ENCODE measurements around the gene PEX11G.
A peak's percentile ranks its signal among the peaks of the same experiment; 100 is the strongest.

Gene PEX11G

DNA sequence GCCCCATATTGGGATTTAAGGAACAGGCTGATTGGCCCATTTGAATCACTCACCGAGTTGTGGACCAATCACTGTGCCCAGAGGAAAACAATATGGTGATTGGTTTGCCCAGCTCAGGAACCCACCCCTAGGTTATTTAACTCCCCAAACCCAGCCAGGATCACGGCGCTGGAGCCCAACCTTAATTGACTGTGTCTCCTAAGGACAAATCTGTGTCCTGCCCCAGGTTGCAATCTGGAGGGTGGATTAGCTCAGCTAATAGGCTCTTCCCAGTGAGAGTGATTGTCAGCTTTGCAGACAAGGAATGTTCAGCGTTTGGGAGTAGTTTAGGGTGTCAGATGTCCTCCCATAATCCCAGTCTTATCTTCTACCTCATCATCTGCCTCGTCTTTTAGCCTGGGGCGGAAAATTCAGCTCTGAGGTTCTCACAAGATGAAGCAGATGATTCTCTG is 23.6 kb upstream of the PEX11G start:
- Mint-ChIP-seq H3K27ac (no peak overlapping the region), H3K9me3 (no peaks in the 10 kb centered on the region), H3K4me1 (peaks cover 14% of the 10 kb centered on the region), H3K27me3 (peaks cover 7% of the 10 kb centered on the region), H3K36me3 (no peaks in the 10 kb centered on the region), H3K4me3 (no peak overlapping the region)

DNA sequence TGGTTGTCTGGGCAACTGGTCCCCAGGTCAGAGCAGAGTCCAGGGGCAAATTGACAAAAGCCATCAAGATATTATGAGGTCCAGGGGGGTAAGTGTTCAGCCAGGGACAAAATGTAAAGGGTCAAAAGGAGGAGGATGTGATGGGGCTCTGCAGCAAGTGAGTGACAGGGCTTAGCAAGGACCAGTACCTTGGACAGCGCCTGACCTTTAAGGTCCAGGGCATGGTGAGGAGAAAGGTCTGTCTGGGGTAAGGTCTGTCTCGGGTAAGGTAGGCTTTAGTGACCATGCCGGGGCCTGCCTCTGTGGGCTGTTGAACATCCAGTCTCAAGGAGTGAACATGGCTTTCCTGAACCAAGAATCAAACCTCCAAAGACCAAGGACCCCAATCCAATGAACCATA is 20.8 kb upstream of the PEX11G start:
- Mint-ChIP-seq H3K4me1 (peaks cover 7% of the 10 kb centered on the region), H3K27ac (no peak overlapping the region), H3K27me3 (peaks cover 7% of the 10 kb centered on the region), H3K9me3 (no peaks in the 10 kb centered on the region), H3K36me3 (no peaks in the 10 kb centered on the region), H3K4me3 (no peak overlapping the region)

- H3K9me3 Mint-ChIP-seq, result no peaks in the 10 kb centered on the region
- H3K36me3 Mint-ChIP-seq, result no peaks in the 10 kb centered on the region
- no peak overlapping the region for H3K4me3 Mint-ChIP-seq
- H3K27me3 Mint-ChIP-seq, result peaks cover 8% of the 10 kb centered on the region
- no peak overlapping the region for H3K27ac Mint-ChIP-seq
- H3K4me1 Mint-ChIP-seq, result peaks cover 7% of the 10 kb centered on the region
Observed at GRCh38 chr19:7507884-7508283, 19.0 kb upstream of the PEX11G start.

- peaks cover 7% of the 10 kb centered on the region for H3K4me1 Mint-ChIP-seq
- H3K36me3 Mint-ChIP-seq, result peaks cover under 1% of the 10 kb centered on the region
- no peaks in the 10 kb centered on the region for H3K9me3 Mint-ChIP-seq
- H3K4me3 Mint-ChIP-seq, result no peak overlapping the region
- no peak overlapping the region for H3K27ac Mint-ChIP-seq
- H3K27me3 Mint-ChIP-seq, result peaks cover 12% of the 10 kb centered on the region
Observed at GRCh38 chr19:7506385-7507328, 17.8 kb upstream of the PEX11G start.

DNA sequence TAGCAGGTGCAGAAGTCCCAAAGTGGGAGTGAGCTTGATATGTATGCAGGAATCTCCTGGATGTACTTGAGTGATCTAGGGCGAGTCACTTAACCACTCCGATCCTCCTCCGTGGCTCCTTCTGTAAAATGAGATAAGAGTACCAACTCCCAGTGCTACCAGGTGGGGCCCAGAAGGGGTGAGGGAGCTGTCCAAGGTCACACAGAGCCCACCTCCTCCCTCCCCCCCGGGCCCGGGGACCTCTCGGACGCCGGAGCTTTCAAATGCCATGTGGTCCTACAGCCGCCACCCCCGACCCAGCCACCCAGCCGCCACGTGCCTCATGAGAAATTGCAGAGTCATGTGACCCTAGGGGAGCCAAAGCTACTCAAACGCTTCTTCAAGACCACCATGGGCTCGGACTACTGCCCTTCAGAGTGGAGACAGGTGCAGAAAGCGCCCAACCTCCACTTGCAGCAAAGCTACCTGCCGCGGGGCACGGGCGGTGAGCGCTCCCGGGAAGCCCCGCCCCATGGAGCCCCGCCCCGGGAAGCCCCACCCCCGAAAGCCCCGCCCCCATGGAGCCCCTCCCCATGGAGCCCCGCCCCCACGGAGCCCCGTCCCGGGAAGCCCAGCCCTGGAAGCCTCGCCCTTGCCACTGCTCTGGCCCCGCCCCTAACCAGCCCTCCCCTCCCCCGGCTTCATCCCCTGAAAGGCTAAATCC is 17.0 kb upstream of the PEX11G start:
- no peak overlapping the region for H3K4me3 Mint-ChIP-seq
- peaks cover 16% of the 10 kb centered on the region for H3K27me3 Mint-ChIP-seq
- peaks cover 2% of the 10 kb centered on the region for H3K36me3 Mint-ChIP-seq
- peaks cover 7% of the 10 kb centered on the region for H3K4me1 Mint-ChIP-seq
- no peaks in the 10 kb centered on the region for H3K9me3 Mint-ChIP-seq
- peak overlapping the region; percentile 46 for H3K27ac Mint-ChIP-seq

DNA sequence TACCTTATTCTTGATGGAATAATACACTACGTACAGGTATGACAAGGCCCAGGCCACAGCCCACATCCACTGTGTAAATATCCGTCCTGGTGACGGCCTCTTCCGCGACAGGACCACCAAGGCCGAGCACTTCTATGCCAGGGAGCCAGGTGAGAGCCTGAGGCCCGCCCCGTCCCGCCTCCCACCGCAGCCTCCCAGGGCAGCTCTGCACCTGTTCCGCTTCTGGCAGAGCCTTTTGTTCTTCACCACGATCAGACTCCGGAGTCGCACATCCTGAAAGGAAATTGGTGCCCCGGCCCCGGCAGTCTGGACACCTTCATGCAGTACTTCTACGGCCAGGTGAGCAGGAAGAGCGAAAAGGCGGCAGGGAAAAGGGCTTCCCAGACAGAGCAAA is 16.4 kb upstream of the PEX11G start:
- Mint-ChIP-seq H3K27me3 (peaks cover 16% of the 10 kb centered on the region), H3K36me3 (peaks cover 2% of the 10 kb centered on the region), H3K9me3 (no peaks in the 10 kb centered on the region), H3K27ac (no peak overlapping the region), H3K4me1 (peaks cover 7% of the 10 kb centered on the region), H3K4me3 (no peak overlapping the region)

DNA sequence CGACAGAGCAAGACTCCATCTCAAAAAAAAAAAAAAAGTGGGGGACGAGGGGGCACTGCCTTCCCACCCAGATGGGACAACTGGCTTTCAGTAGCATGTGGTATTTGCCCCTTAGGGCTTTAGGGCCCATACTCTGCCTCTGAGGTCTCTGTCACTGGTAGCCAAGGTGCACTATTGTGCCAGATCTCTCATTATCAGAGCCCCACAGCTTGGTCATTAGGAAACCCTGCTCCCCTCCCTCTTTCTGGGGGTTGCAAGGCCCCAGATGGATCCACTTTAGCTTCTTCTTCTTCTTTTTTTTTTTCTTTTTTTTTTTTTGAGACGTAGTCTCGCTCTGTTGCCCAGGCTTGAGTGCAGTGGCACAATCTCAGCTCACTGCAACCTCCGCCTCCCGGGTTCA is 15.8 kb upstream of the PEX11G start:
- Mint-ChIP-seq H3K27me3 (peaks cover 16% of the 10 kb centered on the region), H3K36me3 (peaks cover 2% of the 10 kb centered on the region), H3K4me3 (no peak overlapping the region), H3K27ac (no peak overlapping the region), H3K4me1 (peaks cover 7% of the 10 kb centered on the region), H3K9me3 (no peaks in the 10 kb centered on the region)

GRCh38 chr19:7502552-7502951 is 13.7 kb upstream of the PEX11G start:
- Mint-ChIP-seq H3K27me3 (peaks cover 23% of the 10 kb centered on the region), H3K36me3 (peaks cover 2% of the 10 kb centered on the region), H3K4me1 (peaks cover 7% of the 10 kb centered on the region), H3K4me3 (no peak overlapping the region), H3K27ac (no peak overlapping the region), H3K9me3 (no peaks in the 10 kb centered on the region)

GRCh38 chr19:7500811-7501450 is 12.1 kb upstream of the PEX11G start:
- peaks cover 2% of the 10 kb centered on the region for H3K36me3 Mint-ChIP-seq
- no peak overlapping the region for H3K27ac Mint-ChIP-seq
- H3K4me3 Mint-ChIP-seq, result peak overlapping the region; percentile 67
- H3K27me3 Mint-ChIP-seq, result peaks cover 19% of the 10 kb centered on the region
- no peaks in the 10 kb centered on the region for H3K9me3 Mint-ChIP-seq
- peaks cover 7% of the 10 kb centered on the region for H3K4me1 Mint-ChIP-seq

- peaks cover 2% of the 10 kb centered on the region for H3K36me3 Mint-ChIP-seq
- no peaks in the 10 kb centered on the region for H3K9me3 Mint-ChIP-seq
- no peak overlapping the region for H3K27ac Mint-ChIP-seq
- no peak overlapping the region for H3K4me3 Mint-ChIP-seq
- peaks cover 11% of the 10 kb centered on the region for H3K27me3 Mint-ChIP-seq
- H3K4me1 Mint-ChIP-seq, result peaks cover under 1% of the 10 kb centered on the region
Observed at GRCh38 chr19:7497292-7497691, 8.5 kb upstream of the PEX11G start.

DNA sequence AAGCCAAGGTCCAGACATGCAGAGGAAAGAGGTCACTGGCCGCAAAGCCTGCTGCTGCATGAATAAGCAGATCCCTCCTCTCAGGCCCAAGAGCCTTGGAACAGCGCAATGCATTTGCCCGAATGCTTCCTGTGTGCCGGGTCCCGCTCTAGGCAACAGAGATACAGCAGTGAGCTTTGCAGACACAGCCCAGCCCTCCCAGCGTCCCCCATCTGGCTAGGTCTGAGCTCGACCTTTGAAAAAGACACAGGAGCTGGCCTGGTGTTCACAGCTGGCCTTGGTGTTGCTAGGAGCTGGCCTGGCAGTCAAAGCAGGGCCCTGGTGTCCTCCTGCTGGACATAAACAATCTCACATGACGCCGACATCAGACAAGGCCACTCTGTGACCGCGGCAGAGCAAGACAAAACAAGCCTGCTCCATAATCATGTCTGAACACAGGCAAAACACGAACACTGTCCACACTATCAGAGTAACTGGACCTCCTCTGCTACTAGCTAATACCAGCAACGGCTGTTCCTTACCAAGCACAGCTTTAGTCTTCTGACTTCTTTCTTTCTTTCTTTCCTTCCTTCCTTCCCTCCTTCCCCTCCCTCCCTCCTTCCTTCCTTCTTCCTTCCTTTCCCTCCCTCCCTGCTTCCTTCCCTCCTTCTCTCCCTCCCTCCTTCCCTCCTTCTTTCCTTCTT is 5.7 kb upstream of the PEX11G start:
- H3K27me3 Mint-ChIP-seq, result peaks cover 6% of the 10 kb centered on the region
- H3K27ac Mint-ChIP-seq, result no peak overlapping the region
- no peak overlapping the region for H3K4me3 Mint-ChIP-seq
- H3K9me3 Mint-ChIP-seq, result no peaks in the 10 kb centered on the region
- peaks cover 6% of the 10 kb centered on the region for H3K4me1 Mint-ChIP-seq
- H3K36me3 Mint-ChIP-seq, result no peaks in the 10 kb centered on the region

GRCh38 chr19:7492558-7492957 is 3.7 kb upstream of the PEX11G start:
- H3K27ac Mint-ChIP-seq, result no peak overlapping the region
- H3K4me3 Mint-ChIP-seq, result peak overlapping the region; percentile 1

DNA sequence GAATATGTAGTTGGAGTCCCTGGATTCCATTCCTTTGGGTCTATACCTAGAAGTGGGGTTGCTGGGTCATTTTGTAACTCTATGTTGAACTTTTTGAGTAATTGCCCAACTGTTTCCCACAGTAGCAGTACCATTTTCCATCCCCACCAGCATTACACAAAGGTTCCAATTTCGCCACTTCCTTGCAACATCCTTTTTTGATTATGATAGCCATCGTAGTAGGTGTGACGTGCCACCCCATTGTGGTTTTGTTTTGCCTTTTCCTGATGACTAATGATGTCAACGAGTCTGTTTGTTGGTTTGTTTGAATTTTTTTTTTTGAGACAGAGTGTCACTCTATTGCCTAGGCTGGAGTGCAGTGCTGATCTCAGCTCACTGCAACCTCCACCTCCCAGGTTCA is 3.3 kb upstream of the PEX11G start:
- Mint-ChIP-seq H3K27me3 (no peaks in the 10 kb centered on the region), H3K9me3 (no peaks in the 10 kb centered on the region), H3K4me3 (no peak overlapping the region), H3K36me3 (no peaks in the 10 kb centered on the region), H3K4me1 (peaks cover 11% of the 10 kb centered on the region), H3K27ac (no peak overlapping the region)

More at GRCh38 chr19:7492558-7492957, 3.7 kb upstream of the PEX11G start:
- no peaks in the 10 kb centered on the region for H3K27me3 Mint-ChIP-seq
- peaks cover 11% of the 10 kb centered on the region for H3K4me1 Mint-ChIP-seq
- no peaks in the 10 kb centered on the region for H3K36me3 Mint-ChIP-seq
- H3K9me3 Mint-ChIP-seq, result no peaks in the 10 kb centered on the region

DNA sequence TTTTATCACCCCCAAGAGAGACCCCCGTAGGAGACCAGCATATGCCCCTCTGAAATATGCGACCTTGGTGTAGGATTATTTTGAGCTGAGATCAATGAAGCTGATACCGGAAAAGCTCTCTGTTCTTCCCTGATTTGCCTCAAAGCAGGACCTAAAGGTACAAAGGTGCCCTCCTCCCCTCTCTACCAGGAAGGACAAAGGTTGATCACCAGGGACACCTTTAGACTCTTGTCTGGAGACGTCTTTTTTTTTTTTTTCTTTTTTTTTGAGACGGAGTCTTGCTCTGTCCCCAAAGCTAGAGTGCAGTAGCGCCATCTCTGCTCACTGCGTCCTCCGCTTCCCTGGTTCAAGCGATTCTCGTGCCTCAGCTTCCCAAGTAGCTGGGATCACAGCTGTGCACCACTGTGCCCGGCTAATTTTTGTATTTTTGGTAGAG is 792 bp upstream of the PEX11G start:
- Mint-ChIP-seq H3K4me1 (peaks cover 11% of the 10 kb centered on the region), H3K27me3 (no peaks in the 10 kb centered on the region), H3K9me3 (no peaks in the 10 kb centered on the region), H3K27ac (no peak overlapping the region), H3K4me3 (peak overlapping the region; percentile 94), H3K36me3 (no peaks in the 10 kb centered on the region)

DNA sequence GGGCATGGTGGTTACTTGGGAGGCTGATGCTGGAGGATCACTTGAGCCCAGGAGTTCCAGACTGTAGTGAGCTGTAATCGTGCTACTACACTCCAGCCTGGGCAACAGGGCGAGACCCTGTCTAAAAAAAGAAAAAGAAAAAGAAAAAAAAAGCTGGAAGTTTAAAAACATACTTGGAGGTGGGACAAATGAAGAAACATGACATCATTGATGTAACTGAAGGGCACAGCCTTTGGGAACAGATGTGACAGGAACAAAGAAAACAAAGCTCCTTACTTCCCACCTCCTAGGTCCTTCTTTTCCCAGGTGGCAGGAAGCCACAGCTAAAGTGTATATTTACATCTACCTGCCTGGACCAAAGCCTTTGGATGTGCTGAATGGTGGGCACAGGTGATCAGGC is 1.9 kb downstream of the PEX11G start:
- no peaks in the 10 kb centered on the region for H3K36me3 Mint-ChIP-seq
- peaks cover 15% of the 10 kb centered on the region for H3K4me1 Mint-ChIP-seq
- H3K27me3 Mint-ChIP-seq, result no peaks in the 10 kb centered on the region
- H3K9me3 Mint-ChIP-seq, result no peaks in the 10 kb centered on the region
- H3K4me3 Mint-ChIP-seq, result no peak overlapping the region
- no peak overlapping the region for H3K27ac Mint-ChIP-seq

Measured in activated naive CD4-positive, alpha-beta T cell treated with anti-CD3 and anti-CD28 coated beads, Interleukin-2, amount 50 U/mL, for 24 hours (primary cell).